Measurements from ENCODE around the gene GAS2L3. TPM values are rescaled to one million over a fixed set of nuclear protein-coding genes. Genes with fewer than 3 reads are reported as not detected.

Gene GAS2L3
- total and polyA plus RNA-seq, 2 of the 8 experiments (the other 6 are each of a cell fraction or from before 2014, with no cell fraction given), result 2.1 to 19.3 TPM

DNA sequence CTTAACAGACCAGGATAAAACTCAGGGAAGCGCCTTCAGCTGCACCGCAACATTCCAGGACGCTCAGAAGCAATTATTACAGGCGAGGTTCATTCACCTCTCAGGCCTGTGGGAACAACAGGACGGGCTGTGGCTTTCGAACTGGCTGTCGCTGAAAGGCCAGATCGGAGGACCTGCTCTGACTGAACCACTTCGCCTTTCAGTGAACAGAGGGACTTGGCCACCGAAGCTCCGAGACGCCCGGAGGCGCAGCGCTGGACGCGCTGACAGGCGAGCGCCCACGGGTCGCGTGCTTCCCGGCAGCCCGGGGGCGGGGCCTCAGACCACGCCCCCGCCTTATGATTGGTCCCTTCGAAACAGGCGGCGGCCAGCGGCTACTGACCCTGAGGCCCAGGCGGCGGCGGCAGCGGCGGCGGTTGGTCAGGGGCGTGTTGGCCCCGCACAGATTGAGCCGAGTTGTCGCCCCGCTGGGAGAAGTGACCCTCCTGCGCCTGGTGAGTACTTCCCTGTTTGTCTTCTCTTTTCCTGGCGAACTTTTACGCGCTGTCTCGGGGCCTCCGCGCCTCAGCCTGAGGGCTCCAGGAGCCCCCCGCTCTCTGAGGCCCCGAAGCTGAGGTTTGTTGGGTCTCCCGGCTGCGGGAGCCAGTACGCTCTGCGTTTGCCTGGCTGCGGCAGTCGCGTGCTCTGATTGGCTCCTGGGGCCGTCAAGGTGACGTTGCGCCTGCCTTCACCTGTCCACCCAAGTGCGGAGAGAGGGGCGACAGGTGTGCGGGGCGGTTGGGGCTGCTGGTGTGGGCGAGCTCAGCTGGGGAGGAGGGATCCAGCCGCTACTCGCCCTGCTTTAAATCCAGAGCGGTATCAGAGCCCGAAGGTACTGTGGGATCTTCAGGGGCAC lies at the start of gene GAS2L3 (continued):
- TF ChIP-seq HDAC2 (IDR thresholded peaks at IDR 0.05; ENCODE audit: borderline replicate concordance in 1 of 2, low read depth in 2 of 2, low read length in 2 of 2), result peak in 1 of 2 experiments; percentile 4; a peak in 1 of 4 replicates
- TF ChIP-seq, protein P1, sequence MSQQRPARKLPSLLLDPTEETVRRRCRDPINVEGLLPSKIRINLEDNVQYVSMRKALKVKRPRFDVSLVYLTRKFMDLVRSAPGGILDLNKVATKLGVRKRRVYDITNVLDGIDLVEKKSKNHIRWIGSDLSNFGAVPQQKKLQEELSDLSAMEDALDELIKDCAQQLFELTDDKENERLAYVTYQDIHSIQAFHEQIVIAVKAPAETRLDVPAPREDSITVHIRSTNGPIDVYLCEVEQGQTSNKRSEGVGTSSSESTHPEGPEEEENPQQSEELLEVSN (IDR thresholded peaks at IDR 0.05), result peak; percentile 88
- TF ChIP-seq RBBP5 (IDR thresholded peaks at IDR 0.05; ENCODE audit: borderline replicate concordance, low read depth, low read length), result peak; percentile 91; the same call in 1 of the 2 replicates
- TF ChIP-seq SAP30 (IDR thresholded peaks at IDR 0.05; ENCODE audit: insufficient read depth, insufficient replicate concordance, low read length), result no peak
- TF ChIP-seq GABPA (IDR thresholded peaks at IDR 0.05; ENCODE audit: borderline replicate concordance, insufficient read depth, low read length), result no peak
- no peak for TF ChIP-seq SUZ12 (IDR thresholded peaks at IDR 0.05; ENCODE audit: low read length)
- TF ChIP-seq CHD1 (IDR thresholded peaks at IDR 0.05; ENCODE audit: low read depth, low read length), result no peak
- TF ChIP-seq SP2 (IDR thresholded peaks at IDR 0.05; ENCODE audit: low read length), result no peak; the same call in 1 of the 2 replicates
- peak in 1 of 2 experiments; percentile 63; a peak in 2 of 3 replicates for TF ChIP-seq POLR2A (IDR thresholded peaks at IDR 0.05; ENCODE audit: control extremely low read depth in 1 of 2, low read depth in 2 of 2, low read length in 2 of 2)
- no peak for TF ChIP-seq RFX5 (IDR thresholded peaks at IDR 0.05; ENCODE audit: borderline replicate concordance, low read depth, low read length)
- no peak for TF ChIP-seq NRF1 (IDR thresholded peaks at IDR 0.05; ENCODE audit: low read depth, low read length)
- TF ChIP-seq EP300 (IDR thresholded peaks at IDR 0.05; ENCODE audit: borderline replicate concordance in 1 of 2, low read depth in 2 of 2, low read length in 2 of 2), result peak in 1 of 2 experiments; percentile 33; a peak in 1 of 3 replicates
- no peak for TF ChIP-seq KDM5A (IDR thresholded peaks at IDR 0.05; ENCODE audit: low read length)
- peak; percentile 69 for TF ChIP-seq CREB1 (IDR thresholded peaks at IDR 0.05)
- TF ChIP-seq ZNF274 (IDR thresholded peaks at IDR 0.05; ENCODE audit: borderline replicate concordance, extremely low read depth, low read length), result no peak
- TF ChIP-seq TCF12 (IDR thresholded peaks at IDR 0.05; ENCODE audit: low read depth, low read length), result no peak
- TF ChIP-seq JUND (IDR thresholded peaks at IDR 0.05; ENCODE audit: low read length), result no peak
- TF ChIP-seq TAF1 (IDR thresholded peaks at IDR 0.05; ENCODE audit: low read depth, low read length), result peak; percentile 69
- TF ChIP-seq SRF (IDR thresholded peaks at IDR 0.05; ENCODE audit: low read depth, low read length), result no peak
- TF ChIP-seq PHF8 (conservative IDR thresholded peaks at IDR 0.05; ENCODE audit: low read depth, low read length), result peak; percentile 91
- peak; percentile 79; the same call in 1 of the 2 replicates for TF ChIP-seq EGR1 (IDR thresholded peaks at IDR 0.05; ENCODE audit: borderline replicate concordance, low read depth, low read length)
- TF ChIP-seq SIX5 (IDR thresholded peaks at IDR 0.05; ENCODE audit: low read depth, low read length), result no peak
- TF ChIP-seq NANOG (IDR thresholded peaks at IDR 0.05; ENCODE audit: insufficient read depth, low read depth, low read length, poor library complexity, severe bottlenecking), result no peak
